ENCODE data around the gene LSP1. TPM values are rescaled to one million over a fixed set of nuclear protein-coding genes. Genes with fewer than 3 reads are reported as not detected.

Gene LSP1
- total RNA-seq, 4 donors from 2014 or later: 73.7 to 105 (median 86.6) TPM

GRCh38 chr11:1854949-1855885, 2.3 kb downstream of the LSP1 start:
- TF ChIP-seq, protein P1, sequence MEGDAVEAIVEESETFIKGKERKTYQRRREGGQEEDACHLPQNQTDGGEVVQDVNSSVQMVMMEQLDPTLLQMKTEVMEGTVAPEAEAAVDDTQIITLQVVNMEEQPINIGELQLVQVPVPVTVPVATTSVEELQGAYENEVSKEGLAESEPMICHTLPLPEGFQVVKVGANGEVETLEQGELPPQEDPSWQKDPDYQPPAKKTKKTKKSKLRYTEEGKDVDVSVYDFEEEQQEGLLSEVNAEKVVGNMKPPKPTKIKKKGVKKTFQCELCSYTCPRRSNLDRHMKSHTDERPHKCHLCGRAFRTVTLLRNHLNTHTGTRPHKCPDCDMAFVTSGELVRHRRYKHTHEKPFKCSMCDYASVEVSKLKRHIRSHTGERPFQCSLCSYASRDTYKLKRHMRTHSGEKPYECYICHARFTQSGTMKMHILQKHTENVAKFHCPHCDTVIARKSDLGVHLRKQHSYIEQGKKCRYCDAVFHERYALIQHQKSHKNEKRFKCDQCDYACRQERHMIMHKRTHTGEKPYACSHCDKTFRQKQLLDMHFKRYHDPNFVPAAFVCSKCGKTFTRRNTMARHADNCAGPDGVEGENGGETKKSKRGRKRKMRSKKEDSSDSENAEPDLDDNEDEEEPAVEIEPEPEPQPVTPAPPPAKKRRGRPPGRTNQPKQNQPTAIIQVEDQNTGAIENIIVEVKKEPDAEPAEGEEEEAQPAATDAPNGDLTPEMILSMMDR (IDR thresholded peaks at IDR 0.05): no peak
- no peak for TF ChIP-seq POLR2A (IDR thresholded peaks at IDR 0.05)
- DNase-seq (ENCODE audit: low spot score in 2 of 2): no peak
- intact Hi-C loops (cut with DNase I; ENCODE audit: low total_unique reads): no loop called here
- no peak overlapping the region for H3K4me3 ChIP-seq (ENCODE audit: low read depth, poor library complexity, severe bottlenecking)
- 69 to 87% methylated on average over 18 to 26 of the region's 26 CpGs for WGBS, 2 donors

GRCh38 chr11:1855886-1856265, 3.0 kb downstream of the LSP1 start:
- WGBS, 2 donors: 88 to 95% methylated on average over 6 to 10 of the region's 11 CpGs
- DNase-seq (ENCODE audit: low spot score in 2 of 2): no peak
- intact Hi-C loops (cut with DNase I; ENCODE audit: low total_unique reads): no loop called here
- TF ChIP-seq, protein P1 (IDR thresholded peaks at IDR 0.05): no peak
- TF ChIP-seq POLR2A (IDR thresholded peaks at IDR 0.05): no peak
- H3K4me3 ChIP-seq (ENCODE audit: low read depth, poor library complexity, severe bottlenecking): no peak overlapping the region

GRCh38 chr11:1856306-1857005, 3.6 kb downstream of the LSP1 start:
- TF ChIP-seq, protein P1 (IDR thresholded peaks at IDR 0.05): no peak
- TF ChIP-seq POLR2A (IDR thresholded peaks at IDR 0.05): no peak
- DNase-seq (ENCODE audit: low spot score in 2 of 2): no peak
- 93 to 97% methylated on average over 5 to 13 of the region's 13 CpGs for WGBS, 2 donors
- intact Hi-C loops (cut with DNase I; ENCODE audit: low total_unique reads): no loop called here
- H3K4me3 ChIP-seq (ENCODE audit: low read depth, poor library complexity, severe bottlenecking): no peak overlapping the region

DNA sequence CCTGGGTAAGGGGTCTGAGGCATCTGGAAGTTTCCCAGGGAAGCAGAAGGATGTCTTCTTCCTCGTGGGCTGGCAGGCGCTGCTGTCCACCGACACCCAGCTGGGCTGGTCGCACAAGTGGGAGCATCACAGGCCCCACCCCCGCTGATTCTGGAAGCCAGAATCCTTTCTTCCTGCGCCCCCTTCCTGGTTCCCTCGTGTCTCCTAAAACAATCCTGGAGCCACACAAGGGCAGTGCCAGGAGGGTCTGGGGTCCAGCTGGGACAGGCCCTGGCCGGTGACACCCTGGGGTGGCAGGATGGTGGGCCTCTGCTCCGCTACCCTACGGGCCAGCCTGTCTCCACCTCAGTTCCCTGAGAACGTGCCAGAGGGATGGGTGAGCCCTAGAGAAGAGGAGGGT, 4.2 kb downstream of the LSP1 start:
- TF ChIP-seq, protein P1 (IDR thresholded peaks at IDR 0.05): no peak
- no peak for TF ChIP-seq POLR2A (IDR thresholded peaks at IDR 0.05)
- DNase-seq (ENCODE audit: low spot score in 2 of 2): no peak
- H3K4me3 ChIP-seq (ENCODE audit: low read depth, poor library complexity, severe bottlenecking): no peak overlapping the region
- intact Hi-C loops (cut with DNase I; ENCODE audit: low total_unique reads): no loop called here
- 82 to 84% methylated on average over 11 of the region's 11 CpGs for WGBS, 2 donors

DNA sequence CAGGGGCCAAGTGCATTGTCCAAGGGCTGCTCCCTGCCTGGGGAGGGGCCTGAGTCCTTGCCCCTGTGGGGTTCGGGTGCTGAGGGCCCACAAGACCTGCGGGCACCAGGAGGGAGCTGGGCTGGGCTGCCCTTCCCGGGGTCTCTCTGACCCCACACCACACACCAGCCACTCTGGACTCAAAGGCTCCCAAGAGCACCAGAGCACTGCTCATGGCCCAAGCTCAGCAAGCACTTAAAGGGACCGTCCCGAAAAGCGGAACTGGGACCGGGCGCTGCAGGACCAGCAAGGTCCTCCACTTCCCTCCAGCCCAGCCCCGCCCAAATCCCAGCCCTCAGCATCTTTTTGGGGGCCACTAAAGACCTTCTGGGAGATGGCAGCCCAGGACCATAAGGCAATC, 5.3 kb downstream of the LSP1 start:
- no peak for DNase-seq (ENCODE audit: low spot score in 2 of 2)
- WGBS, 2 donors: 86 to 95% methylated on average over 7 to 9 of the region's 9 CpGs
- intact Hi-C loops (cut with DNase I; ENCODE audit: low total_unique reads): no loop called here
- H3K4me3 ChIP-seq (ENCODE audit: low read depth, poor library complexity, severe bottlenecking): no peak overlapping the region
- no peak for TF ChIP-seq POLR2A (IDR thresholded peaks at IDR 0.05)
- TF ChIP-seq, protein P1 (IDR thresholded peaks at IDR 0.05): no peak
